HFF-Myc (cell line): ENCODE data around the gene KIF1C.

ENCODE experiments used
- DNase-seq: peaks from one replicate; pipeline ENCODE4 v3.0.0-alpha.2; 2011; ENCODE audit warnings: low read depth; ENCODE audit errors: extremely low read depth
- H3K4me3 ChIP-seq: replicated peaks from 2 replicates; pipeline ENCODE4 v1.5.1; 2011; ENCODE audit warnings: low read depth, mild to moderate bottlenecking, control low read depth, low read length
- CTCF ChIP-seq: IDR thresholded peaks from 2 replicates; pipeline ENCODE4 v1.5.1; 2012; ENCODE audit warnings: mild to moderate bottlenecking, low read depth, low read length, control low read depth; ENCODE audit errors: missing control alignments

KIF1C gene

DNA sequence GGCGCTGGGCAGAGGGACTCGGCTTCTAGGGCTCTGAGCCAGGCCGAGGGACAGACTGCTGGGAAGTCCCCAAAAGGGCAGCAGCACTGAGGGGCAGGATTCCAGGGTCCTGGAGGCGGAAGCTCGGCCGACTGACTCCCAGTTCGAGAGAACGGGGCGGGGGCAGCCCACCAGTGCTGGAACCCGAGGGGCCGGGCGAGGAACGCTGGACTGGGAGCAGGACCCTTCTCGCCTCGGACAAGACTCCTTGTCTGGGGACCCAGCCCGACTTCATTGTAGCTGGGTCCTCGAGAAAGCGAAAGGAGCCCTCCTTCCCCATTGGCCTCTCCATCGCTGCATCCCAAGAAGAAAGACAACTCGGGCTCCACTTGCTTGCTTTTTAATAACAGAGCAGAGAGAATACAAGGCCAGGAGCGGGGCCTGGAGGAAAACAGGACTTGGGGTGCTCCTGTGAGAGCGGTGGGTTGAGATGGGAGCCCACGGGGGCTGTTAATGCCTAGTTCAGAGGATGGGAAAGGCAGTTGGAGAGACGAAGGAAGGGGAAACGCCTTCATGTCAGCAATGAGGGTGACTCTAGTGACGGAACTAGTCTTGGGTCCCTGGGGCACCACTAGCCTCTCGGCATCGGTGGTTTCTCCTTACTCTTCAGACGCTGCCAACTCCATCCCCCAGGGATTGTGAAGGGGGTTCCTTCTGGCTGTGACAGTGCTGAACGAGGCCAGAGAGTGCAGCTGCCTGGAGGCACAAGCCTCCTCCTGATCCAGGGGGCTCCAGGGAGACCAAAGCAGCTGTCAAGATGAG lies 9.8 kb upstream of the KIF1C start:
- TF ChIP-seq CTCF, result no peak
- DNase-seq, result no peak
- peak overlapping the region; percentile 65 for H3K4me3 ChIP-seq

GRCh38 chr17:4994081-4994595 lies 3.6 kb upstream of the KIF1C start:
- TF ChIP-seq CTCF, result no peak
- no peak overlapping the region for H3K4me3 ChIP-seq
- no peak for DNase-seq

DNA sequence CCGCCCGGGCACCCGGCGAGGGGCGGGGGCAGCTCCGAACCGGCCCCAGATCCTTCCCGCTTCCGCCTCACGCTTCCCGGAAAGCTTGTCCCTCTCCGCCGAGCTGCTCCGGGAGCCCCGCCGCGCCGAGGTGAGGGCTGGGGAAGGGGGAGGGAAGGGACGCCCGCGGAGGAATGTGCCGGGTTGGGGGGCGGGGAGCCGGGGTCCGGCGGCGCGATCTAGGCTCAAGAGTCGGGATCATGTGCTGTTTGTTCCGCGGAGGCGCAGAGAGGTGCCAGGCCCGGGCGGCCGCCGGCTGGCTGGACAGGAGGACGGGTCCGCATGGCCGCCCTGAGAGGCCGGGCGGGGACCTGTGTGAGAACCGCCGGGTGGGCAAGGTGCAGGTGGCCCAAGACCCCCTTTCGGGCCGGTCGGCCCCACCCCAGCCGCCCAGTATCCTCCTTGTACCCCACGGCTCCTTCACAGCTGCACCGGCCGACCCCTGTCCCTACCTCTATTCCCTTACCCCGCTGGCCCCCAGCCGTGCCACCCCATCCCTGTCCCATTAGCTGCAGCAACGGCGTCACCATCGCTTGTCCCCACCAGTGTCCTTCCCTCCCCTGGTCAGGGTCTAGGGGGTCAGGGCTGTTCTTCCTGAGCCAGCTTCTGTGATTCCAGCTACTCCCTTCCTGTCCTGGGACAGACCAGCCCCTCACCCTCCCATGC lies 429 bp downstream of the KIF1C start:
- no peak for DNase-seq
- peak overlapping the region; percentile 94 for H3K4me3 ChIP-seq
- no peak for TF ChIP-seq CTCF

DNA sequence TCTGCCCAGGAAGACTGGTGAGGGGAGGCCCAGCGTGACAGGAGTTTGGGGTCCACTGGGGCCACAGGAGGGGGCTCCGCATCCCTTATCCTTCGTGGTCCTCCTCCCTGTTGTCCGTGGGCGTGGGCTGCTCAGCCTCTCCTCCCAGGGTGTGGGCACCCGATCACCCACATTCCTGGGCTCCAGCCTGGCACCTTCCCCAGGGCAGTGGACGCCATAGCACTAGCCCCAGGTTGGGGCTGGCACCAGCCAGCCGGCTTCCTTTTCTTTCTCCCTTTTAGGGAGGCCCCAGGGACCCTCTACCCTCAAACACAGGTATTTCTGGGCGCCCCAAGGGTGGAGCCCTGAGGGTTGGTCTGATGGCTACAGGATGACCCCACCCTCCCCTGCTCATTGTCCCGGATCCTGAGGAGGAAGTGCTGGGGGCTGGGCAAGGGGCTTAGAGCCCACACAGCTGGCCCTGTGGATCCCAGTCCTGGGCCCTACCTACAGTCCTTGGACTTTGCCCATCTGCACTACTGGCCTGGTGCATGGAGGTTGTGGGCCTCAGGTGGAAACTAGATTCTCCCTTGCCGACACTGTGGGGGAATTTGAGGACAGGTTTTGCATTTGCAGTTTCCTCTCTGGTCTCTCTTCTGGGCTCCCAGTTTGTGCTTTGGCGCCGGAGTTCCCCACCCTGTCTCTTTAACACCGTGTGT lies 1.1 kb downstream of the KIF1C start:
- peak overlapping the region; percentile 94 for H3K4me3 ChIP-seq
- no peak for TF ChIP-seq CTCF
- no peak for DNase-seq

- H3K4me3 ChIP-seq, result peak overlapping the region; percentile 94
- DNase-seq, result no peak
- no peak for TF ChIP-seq CTCF
Observed at GRCh38 chr17:4999430-5000093, 1.8 kb downstream of the KIF1C start.

DNA sequence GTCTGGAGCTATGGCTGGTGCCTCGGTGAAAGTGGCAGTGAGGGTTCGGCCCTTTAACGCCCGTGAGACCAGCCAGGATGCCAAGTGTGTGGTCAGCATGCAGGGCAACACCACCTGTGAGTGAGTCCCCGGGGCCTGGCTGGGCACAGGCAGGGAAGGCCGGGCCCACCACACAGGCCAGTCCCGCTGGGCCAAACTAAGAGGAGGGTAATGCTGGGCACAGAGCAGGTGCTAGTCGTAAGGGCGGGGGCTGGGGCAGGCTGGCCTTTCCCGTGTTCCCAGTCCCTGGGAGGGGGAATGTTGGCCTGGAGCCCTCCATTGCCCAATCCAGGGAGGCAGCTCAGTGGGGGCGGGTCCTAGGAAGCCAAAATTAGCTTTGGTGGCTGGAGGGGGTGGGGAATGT lies 2.5 kb downstream of the KIF1C start:
- no peak for TF ChIP-seq CTCF
- DNase-seq, result no peak
- peak overlapping the region; percentile 94; the same call in 1 of the 2 replicates for H3K4me3 ChIP-seq
